ENCODE data around the gene MTA2.

DNA sequence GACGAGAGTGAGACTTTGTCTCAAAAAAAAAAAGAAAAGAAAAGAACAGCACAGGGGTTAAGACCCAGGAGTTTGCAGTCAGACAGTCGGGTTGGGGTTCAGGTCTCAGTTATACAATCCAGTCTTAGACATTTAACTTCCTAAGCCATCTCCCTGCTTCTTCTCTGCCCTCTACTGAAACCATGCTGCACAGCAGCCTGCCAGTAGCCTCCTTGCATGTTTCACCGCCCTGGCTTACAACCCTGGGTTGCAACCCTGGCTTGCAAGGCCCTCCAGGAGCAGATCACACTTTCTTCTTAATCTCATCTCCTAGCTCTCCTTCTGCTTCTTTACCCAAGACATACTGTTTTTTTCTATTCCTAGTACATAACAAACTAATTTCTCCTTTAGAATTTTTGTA is 26.0 kb upstream of the MTA2 start:
- TF ChIP-seq, protein P1, sequence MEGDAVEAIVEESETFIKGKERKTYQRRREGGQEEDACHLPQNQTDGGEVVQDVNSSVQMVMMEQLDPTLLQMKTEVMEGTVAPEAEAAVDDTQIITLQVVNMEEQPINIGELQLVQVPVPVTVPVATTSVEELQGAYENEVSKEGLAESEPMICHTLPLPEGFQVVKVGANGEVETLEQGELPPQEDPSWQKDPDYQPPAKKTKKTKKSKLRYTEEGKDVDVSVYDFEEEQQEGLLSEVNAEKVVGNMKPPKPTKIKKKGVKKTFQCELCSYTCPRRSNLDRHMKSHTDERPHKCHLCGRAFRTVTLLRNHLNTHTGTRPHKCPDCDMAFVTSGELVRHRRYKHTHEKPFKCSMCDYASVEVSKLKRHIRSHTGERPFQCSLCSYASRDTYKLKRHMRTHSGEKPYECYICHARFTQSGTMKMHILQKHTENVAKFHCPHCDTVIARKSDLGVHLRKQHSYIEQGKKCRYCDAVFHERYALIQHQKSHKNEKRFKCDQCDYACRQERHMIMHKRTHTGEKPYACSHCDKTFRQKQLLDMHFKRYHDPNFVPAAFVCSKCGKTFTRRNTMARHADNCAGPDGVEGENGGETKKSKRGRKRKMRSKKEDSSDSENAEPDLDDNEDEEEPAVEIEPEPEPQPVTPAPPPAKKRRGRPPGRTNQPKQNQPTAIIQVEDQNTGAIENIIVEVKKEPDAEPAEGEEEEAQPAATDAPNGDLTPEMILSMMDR (IDR thresholded peaks at IDR 0.05), result no peak
- no peak for TF ChIP-seq FOXS1 (CRISPR knock-in tag; IDR thresholded peaks at IDR 0.05)
- no peak for TF ChIP-seq CHD4 (IDR thresholded peaks at IDR 0.05; ENCODE audit: borderline replicate concordance)
